ENCODE results near the gene EYA2.

Gene EYA2

DNA sequence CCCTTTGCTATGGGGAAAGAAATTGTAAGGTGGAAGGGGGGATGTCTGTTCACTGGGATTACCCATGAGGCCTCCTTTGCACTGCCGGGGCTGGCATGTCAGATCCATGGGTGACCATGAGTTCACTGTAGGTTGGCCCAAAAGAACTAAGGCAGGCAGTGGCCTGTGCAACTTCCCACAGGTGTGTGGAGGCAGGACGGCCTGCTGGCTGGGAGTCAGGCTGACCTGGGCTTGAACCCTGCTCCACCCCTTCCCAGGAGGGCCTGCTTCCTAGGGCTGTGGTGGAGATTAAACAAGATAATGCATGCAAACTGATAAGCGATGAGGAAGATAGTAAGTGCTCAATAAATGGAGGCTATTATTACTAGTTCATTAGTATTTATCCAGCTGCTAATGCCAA is 163.0 kb downstream of the EYA2 start:
- in situ Hi-C loops (cut with MboI; ENCODE audit: low sequenced_read_pairs, unreplicated experiment): no loop called here
- DNase-seq (ENCODE audit: low spot score): no peak
- TF ChIP-seq, protein P1, sequence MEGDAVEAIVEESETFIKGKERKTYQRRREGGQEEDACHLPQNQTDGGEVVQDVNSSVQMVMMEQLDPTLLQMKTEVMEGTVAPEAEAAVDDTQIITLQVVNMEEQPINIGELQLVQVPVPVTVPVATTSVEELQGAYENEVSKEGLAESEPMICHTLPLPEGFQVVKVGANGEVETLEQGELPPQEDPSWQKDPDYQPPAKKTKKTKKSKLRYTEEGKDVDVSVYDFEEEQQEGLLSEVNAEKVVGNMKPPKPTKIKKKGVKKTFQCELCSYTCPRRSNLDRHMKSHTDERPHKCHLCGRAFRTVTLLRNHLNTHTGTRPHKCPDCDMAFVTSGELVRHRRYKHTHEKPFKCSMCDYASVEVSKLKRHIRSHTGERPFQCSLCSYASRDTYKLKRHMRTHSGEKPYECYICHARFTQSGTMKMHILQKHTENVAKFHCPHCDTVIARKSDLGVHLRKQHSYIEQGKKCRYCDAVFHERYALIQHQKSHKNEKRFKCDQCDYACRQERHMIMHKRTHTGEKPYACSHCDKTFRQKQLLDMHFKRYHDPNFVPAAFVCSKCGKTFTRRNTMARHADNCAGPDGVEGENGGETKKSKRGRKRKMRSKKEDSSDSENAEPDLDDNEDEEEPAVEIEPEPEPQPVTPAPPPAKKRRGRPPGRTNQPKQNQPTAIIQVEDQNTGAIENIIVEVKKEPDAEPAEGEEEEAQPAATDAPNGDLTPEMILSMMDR (IDR thresholded peaks at IDR 0.05; ENCODE audit: borderline replicate concordance, control extremely low read depth, extremely low read depth, insufficient read depth, missing control alignments): no peak

DNA sequence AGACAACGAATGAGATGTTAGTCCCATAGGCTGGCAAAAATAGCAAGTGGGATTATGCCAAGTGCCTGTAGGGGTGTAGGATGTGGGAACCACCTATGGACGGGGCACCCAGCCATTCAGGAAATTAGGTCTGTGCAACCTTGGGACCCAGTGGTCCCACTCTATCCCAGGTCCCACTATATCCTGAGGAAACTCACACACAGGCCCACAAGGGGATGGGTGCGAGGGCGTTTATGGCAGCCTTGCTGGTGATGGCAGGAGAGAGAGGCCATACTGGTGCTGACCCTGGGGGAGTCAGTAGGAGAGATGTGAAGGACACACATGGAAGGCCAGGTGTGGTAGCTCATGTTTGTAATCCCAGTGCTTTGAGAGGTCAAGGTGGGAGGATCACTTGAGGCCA is 163.6 kb downstream of the EYA2 start:
- no peak for DNase-seq (ENCODE audit: low spot score)
- in situ Hi-C loops (cut with MboI; ENCODE audit: low sequenced_read_pairs, unreplicated experiment): no loop called here
- TF ChIP-seq, protein P1 (IDR thresholded peaks at IDR 0.05; ENCODE audit: borderline replicate concordance, control extremely low read depth, extremely low read depth, insufficient read depth, missing control alignments): no peak

DNA sequence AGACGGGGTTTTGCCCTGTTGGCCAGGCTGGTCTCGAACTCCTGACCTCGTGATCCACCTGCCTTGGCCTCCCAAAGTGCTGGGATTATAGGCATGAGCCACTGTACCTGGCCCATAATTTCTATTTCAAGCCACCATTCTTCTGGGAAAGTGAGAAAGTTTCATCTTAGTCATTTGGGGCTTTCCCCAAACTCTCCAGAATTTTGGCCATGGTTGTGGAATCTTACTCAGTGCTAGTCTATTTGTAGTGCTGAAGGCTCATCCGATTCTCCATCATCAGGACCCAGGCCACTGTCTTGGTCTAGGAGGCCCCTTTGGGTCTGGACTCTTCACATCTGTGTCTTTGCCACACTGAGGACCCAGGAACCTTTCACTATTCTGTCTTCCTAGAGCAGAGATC is 164.9 kb downstream of the EYA2 start:
- in situ Hi-C loops (cut with MboI; ENCODE audit: low sequenced_read_pairs, unreplicated experiment): no loop called here
- TF ChIP-seq, protein P1 (IDR thresholded peaks at IDR 0.05; ENCODE audit: borderline replicate concordance, control extremely low read depth, extremely low read depth, insufficient read depth, missing control alignments): no peak
- no peak for DNase-seq (ENCODE audit: low spot score)

DNA sequence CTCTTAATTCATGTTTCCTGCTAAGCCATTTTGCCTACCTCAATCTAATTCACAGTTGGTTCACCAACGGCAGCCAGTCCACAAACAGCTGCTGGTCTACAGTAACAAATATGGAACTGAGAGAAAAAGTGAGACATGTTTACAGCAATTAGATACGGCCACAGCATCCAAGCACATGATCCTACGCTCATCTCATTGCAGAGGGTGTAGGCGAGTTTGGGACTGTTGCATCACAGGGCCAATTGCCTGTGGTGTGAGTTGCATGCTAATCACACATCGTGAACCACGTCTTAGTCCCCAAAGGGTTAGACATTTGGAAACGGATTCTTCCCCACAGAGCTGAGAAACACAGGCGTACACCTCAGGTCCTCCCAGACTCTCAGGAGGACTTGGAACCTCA is 166.9 kb downstream of the EYA2 start:
- TF ChIP-seq, protein P1 (IDR thresholded peaks at IDR 0.05; ENCODE audit: borderline replicate concordance, control extremely low read depth, extremely low read depth, insufficient read depth, missing control alignments): no peak
- in situ Hi-C loops (cut with MboI; ENCODE audit: low sequenced_read_pairs, unreplicated experiment): no loop called here
- no peak for DNase-seq (ENCODE audit: low spot score)

DNA sequence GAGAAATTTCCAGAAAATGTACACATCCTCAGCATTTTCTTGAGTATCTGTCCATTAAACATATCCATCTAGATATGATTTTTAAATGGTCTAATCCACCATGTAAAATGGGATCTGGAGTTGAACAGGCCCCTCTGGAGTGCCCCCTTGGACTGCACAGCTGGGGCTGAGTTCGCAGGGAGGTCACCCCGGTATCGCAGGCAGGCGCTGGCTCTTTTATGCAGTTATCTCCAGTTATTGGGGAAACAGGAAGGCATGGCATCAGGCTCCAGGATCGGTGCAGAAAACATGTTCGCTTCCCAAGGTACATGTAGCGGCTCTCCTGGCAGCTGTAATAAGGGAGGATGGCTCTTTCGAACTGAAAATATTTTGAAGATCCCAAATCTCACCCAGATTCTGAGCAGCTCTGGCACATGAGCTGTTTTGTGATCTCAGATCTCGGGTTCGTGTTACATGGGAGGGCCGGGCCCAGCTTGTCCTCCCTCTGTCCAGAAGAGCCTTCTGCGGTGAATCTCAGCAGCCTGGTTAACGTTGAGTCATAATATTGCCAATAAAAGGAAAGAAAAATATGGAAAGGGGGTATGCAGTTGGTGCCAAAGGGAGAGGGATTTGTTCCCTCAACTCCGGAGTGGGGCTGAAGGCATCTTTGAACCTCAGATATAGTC is 167.7 kb downstream of the EYA2 start:
- TF ChIP-seq, protein P1 (IDR thresholded peaks at IDR 0.05; ENCODE audit: borderline replicate concordance, control extremely low read depth, extremely low read depth, insufficient read depth, missing control alignments): no peak
- no peak for DNase-seq (ENCODE audit: low spot score)
- in situ Hi-C loops (cut with MboI; ENCODE audit: low sequenced_read_pairs, unreplicated experiment): no loop called here

DNA sequence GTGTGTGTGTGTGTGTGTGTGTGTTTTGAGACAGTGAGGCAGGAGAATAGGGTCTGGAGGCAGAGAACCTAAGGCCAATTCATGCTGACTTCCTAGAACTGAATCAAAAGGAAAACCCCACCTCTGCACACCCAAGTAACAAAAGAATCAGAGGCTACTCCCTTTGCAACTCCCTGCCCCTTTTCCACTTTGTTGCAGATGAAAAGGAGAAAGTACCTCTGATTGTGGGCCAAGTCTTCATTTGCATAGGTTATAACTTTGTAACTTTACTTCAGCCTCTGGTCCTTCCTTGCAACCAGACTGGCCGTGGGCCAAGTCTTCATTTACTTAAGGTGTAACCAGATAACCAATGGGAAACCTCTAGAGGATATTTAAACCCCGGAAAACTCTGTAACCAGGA is 168.8 kb downstream of the EYA2 start:
- no peak for DNase-seq (ENCODE audit: low spot score)
- TF ChIP-seq, protein P1 (IDR thresholded peaks at IDR 0.05; ENCODE audit: borderline replicate concordance, control extremely low read depth, extremely low read depth, insufficient read depth, missing control alignments): no peak
- in situ Hi-C loops (cut with MboI; ENCODE audit: low sequenced_read_pairs, unreplicated experiment): no loop called here

All from GM13976 (cell line).